NCI-H82 treated with DMSO at 0.1 percent for 48 hours (cell line): Measurements from ENCODE around the gene FSIP2.

Experiments
- DNase-seq: peaks from one replicate; lab custom pipeline; 2025; ENCODE audit not compliant: unreplicated experiment; lab: John Stamatoyannopoulos, UW

FSIP2 gene

DNA sequence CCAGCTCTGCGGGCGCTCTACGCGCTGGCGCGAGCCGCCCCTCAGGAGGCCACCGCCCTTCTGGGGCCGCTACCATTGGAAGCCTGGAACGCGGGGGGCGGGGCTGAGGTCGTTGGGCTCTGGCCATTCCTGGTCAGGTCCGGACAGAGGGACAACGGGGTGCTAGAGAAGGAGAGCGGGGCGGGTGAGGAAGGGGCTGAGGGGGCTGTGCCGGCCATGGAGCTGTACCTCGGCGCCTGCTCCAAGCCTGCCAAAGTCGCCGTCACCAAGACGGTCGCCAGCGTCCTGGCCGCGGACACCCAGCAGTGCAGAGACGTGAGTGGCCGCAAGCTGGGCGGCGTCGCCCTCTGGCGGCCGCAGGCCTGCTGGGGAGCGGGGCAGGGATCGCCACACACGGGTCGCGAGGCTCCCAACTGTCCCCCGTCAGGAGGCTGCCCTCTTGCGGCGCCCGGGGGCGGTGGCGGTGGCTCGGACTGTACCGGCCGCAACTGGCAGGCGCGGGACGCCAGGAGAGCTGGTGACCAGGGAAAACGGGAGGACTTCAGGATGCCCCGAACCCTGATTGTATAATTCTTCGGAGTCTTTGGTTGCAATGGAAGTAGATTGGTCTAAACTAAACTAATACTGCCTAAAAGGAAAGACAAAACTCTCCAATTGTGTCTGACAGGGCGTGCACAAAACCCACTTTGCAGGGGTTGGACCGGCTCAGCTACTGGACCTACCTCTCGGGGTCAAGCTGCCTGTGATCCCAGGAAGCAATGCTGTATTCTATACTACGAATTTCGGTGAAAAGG is at the start of gene FSIP2:
Gene FSIP2, plus strand, starts transcription at position 126 of the 794 bp plus-strand sequence. Its CDS starts 91 bp downstream, at position 217.
- no peak for DNase-seq

DNA sequence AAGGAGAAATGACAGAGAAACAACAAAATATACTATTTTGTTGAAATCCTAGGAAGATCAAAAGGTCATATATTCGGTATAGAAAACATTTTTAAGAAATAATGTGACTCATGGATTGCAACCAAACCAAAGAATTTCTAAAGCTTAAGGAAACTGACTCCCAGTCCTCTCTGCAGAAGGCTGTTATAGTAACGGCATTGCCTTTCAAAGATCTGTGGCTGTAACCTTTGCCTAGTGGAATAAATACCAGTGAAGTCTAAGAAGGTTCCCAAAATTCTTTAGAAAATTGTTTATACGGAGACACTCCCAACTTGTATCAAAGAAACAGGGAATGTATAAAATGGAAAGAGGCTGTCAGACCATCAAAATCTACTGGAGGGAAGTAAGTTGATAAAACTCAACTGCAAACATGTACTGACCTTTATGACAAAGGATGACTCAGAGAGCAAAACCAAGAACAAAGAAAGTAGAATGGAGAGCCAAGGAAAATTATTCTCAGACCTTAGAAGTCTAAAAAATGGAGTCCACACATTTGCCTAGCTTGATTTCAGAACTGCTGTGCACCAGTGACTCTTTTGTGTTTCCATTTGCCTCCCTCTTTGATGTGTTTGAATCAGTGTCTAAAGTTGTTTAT is 48.6 kb upstream of the FSIP2 start:
- DNase-seq = no peak

- no peak for DNase-seq
Measured at GRCh38 chr2:185695711-185696235, 42.8 kb upstream of the FSIP2 start.

DNA sequence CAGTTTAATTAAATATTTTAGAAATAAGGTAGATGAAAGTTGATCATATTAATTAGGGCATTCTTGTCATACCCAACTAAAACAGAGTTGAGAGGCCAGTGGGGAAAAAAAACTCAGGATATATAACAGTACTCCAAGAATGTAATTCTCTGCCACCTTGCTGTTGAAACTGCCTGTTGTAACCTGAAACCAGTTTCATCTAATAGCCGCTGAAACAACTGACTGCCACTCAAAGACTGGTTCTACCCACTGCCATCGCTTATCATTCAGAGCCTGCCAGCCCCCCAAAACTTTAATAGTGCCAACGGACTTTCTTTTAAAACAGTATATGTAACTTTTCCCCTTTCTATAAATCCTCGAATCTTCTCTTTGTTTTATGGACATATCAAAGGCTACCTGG is 37.7 kb upstream of the FSIP2 start:
- no peak for DNase-seq

DNA sequence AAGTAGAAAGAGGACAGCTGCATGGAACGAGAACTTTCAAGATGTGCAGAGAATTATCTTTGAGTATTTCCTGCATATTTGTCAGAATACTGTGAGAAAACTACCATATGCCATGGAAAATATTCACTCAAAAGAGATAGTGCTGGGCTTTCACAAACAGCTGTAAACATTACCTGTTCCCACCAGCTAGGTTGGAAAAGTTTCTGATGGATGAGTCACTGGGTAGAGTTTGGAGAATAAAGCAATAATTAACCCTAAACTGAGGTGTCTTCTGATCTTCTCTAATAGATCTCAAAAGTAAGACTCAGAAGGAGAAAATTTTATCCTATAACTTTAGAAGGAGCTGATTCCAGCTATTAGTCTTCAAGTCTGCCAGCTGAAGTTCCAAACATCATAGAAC is 3.9 kb upstream of the FSIP2 start:
- DNase-seq = no peak

DNA sequence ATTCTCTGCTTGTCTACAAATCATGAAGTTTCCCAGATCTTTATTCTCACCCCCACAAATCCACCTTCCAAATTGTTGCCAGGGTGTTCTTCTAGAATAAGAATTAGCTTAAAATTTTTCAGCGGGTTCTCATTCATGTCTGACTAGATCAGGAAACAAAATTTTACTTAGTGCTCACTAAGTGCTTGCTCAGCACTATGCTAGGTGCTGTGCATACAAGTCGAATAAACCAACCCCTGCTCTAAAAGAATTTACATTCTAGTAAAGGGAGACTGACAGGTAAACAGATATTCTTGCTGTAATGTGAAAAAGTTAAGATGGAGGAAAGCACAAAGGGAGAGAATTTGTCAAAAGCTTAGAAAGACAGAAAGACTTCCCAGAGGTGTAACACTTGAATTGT is 2.4 kb upstream of the FSIP2 start:
- no peak for DNase-seq

GRCh38 chr2:185745864-185746859 is 7.6 kb downstream of the FSIP2 start:
- no peak for DNase-seq

DNA sequence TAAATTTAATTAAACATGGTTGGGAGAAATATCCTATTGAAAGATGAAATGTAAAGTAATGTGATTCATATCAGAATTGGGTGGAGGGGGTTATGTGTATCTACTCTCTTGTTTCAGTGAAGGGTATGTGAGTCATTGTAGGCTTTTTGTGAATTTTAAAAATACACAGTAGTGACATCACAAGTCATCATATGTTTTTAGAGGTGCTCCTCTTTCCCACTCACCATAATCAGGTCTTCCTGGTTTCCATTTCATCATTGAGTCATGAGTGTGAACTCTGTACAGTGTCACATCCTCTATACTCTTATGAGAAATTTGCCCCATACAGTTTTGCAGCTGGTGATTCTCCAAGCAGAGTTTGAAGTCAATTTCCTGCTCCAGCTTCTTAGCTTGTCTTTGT is 18.8 kb downstream of the FSIP2 start:
- no peak for DNase-seq

DNA sequence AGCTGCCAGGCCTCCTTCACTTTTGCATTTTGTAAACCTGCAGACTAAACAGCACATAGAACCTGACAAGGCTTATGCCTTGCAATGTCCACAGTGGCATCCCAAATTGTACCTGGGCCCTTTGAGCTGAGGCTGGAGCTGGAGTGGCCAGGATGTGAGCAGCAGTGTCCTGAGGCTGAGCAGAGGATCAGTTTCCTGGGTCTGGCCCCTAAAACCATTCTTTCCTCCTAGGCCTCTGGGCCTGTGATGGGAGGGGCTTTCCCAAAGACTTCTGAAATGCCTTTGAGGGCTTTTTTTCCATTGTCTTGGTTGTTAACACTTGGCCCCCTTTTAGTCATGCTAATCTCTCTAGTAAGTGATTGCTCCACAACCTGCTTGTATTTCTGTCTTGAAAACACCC is 32.8 kb downstream of the FSIP2 start:
- no peak for DNase-seq

DNA sequence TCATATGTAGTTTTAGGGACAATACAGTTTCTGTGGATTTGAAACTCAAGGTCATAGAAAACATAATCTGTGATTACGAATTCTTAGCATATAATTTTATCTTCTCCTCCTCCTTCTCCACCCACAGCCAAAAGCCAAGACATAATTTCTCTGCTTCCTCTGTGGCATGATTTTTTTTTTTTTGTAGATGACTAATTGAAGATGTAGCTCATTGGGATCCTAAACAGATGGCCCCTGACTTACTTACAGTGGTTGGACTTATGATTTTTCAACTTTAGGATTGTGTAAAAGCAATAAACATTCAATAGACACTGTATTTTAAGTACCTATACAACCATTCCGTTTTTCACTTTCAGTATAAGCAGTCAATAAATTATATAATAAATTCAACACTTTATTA is 42.3 kb downstream of the FSIP2 start:
- DNase-seq = no peak

- no peak for DNase-seq
Measured at GRCh38 chr2:185782223-185782769, 43.7 kb downstream of the FSIP2 start.

DNA sequence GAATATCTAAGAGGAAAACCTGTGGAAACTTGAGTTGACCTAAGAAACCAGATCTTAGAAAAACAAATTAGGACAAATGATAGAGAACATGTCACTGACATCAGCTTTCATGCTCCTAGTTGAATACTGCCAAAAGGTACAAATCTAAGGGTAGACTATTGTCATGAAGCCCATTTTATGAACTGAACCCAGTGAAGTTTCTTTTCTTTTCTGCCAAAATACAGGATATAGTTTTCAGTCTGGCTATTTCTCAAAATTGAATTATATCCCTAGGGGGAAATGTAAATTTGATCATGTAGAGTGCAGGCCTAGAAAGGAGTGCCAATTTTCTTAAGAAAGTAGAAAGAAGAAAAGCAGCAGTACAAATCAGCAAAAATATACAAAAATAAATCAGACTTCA is 46.6 kb downstream of the FSIP2 start:
- no peak for DNase-seq

- DNase-seq = no peak
Measured at GRCh38 chr2:185785851-185786473, 47.4 kb downstream of the FSIP2 start.

DNA sequence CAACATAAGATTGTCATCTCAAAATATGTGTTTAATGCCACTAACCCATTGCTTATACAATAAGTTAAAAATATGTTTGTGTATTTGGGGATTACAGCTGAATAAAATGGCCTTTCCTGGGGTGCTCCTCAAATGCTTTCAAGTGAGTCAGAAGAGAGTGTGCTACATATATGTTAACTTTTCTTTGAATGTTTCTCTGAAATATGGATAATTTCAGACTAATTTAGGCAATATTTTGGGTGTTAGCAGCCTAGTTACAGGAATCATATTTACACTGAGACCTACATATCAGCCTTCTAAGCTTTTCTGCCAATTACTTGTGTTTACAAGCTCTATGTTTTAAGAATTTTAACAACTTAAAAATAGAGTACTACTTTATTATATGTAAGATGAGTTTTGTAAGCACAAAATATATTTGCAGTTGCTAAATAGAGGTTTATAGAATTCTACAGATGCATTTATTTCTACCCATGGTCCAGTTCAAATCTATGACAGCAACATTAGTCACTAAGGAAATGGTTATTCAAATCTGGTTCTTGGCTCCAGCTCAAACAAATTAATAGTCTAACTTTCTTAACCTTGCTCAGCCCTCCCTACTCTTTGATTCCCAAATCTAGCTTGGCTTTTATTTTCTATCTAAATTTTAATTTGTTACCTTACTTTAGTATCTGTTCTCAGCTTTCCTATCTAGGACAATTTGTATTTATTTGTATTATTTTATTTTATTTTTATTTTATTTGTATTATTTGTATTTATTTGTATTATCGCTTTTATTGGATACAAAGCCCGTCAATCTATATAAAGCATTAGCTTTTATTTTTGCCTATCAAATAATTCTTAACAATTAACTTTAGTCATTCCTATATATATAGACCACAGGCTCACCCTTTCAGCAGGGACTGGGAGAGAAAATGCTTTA is 48.9 kb downstream of the FSIP2 start:
- no peak for DNase-seq

DNA sequence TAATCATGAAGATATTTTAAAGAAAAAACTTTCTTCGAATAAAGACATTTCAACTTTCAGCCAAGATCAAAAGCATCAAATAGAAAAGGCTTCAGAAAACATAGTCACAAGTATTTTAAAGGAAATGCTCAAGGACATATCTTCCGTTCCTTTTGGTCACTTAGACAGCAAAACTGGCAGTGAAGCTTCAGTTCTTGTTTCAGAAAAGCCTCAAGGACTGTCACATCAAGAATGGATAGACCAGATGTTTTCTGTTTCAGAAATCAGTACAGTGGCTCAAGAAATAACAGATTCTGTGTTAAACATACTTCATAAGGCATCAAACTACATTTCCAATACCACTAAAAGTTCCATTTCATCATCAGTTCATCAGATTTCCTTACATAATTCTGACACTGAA is 51.8 kb downstream of the FSIP2 start:
- no peak for DNase-seq

GRCh38 chr2:185793532-185794345 is 55.1 kb downstream of the FSIP2 start:
- DNase-seq = no peak

DNA sequence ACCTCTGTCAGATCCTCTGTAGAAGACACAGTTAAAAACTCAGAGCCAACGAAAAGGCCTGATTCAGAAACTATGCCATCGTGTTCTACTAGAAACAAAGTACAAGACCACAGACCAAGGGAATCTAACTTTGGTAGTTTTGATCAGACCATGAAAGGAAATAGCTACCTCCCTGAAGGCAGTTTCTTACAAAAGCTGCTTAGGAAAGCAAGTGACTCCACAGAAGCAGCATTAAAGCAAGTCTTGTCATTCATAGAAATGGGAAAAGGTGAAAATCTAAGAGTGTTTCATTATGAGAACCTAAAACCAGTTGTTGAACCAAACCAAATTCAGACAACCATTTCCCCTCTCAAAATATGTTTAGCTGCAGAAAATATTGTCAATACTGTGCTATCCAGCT is 58.2 kb downstream of the FSIP2 start:
- no peak for DNase-seq

- no peak for DNase-seq
Measured at GRCh38 chr2:185802926-185803325, 64.3 kb downstream of the FSIP2 start.

GRCh38 chr2:185806783-185807182 is 68.2 kb downstream of the FSIP2 start:
- DNase-seq = no peak
